Activated naive CD4-positive, alpha-beta T cell treated with anti-CD3 and anti-CD28 coated beads for 36 hours (primary cell): Measurements from ENCODE around the gene MRPS24. TPM values are rescaled to one million over a fixed set of nuclear protein-coding genes. Genes with fewer than 3 reads are reported as not detected.
A peak's percentile ranks its signal among the peaks of the same experiment; 100 is the strongest.

Experiments
- CTCF ChIA-PET: fragments of 350-600 bp; sonication (Branson Sonifier 250); formaldehyde crosslinking; loops from one replicate; lab custom pipeline; 2021; ENCODE audit warnings: antibody characterized with exemption; lab: Charles Lee
- DNase-seq: peaks from one replicate; pipeline ENCODE4 v3.0.0-alpha.2; 2020
- H3K27ac Mint-ChIP-seq: one replicate; pipeline ENCODE4 v1.8.0; 2021; ENCODE audit warnings: mild to moderate bottlenecking, mixed read lengths
- H3K27me3 Mint-ChIP-seq: one replicate; pipeline ENCODE4 v1.8.0; 2021; ENCODE audit warnings: low read depth, mixed read lengths
- H3K36me3 Mint-ChIP-seq: one replicate; pipeline ENCODE4 v1.8.0; 2021; ENCODE audit warnings: low read depth, mixed read lengths
- H3K4me1 Mint-ChIP-seq: one replicate; pipeline ENCODE4 v1.8.0; 2021; ENCODE audit warnings: low read depth, mixed read lengths
- H3K4me3 Mint-ChIP-seq: one replicate; pipeline ENCODE4 v1.8.0; 2021; ENCODE audit warnings: mild to moderate bottlenecking, moderate library complexity, mixed read lengths
- H3K9me3 Mint-ChIP-seq: one replicate; pipeline ENCODE4 v1.8.0; 2021; ENCODE audit warnings: mixed read lengths
- intact Hi-C: fragments of 100-400 bp; cut with micrococcal nuclease; formaldehyde crosslinking; loops from one replicate; pipeline ENCODE4 v1.15.1; 2023
- total RNA-seq, 2 experiments: library from RNA; stranded (reverse); gene quantifications; one replicate each; pipeline ENCODE4 v1.2.3, GENCODE V29; 2021

MRPS24 gene
- total RNA-seq, 2 experiments from 2014 or later, result 153 TPM

DNA sequence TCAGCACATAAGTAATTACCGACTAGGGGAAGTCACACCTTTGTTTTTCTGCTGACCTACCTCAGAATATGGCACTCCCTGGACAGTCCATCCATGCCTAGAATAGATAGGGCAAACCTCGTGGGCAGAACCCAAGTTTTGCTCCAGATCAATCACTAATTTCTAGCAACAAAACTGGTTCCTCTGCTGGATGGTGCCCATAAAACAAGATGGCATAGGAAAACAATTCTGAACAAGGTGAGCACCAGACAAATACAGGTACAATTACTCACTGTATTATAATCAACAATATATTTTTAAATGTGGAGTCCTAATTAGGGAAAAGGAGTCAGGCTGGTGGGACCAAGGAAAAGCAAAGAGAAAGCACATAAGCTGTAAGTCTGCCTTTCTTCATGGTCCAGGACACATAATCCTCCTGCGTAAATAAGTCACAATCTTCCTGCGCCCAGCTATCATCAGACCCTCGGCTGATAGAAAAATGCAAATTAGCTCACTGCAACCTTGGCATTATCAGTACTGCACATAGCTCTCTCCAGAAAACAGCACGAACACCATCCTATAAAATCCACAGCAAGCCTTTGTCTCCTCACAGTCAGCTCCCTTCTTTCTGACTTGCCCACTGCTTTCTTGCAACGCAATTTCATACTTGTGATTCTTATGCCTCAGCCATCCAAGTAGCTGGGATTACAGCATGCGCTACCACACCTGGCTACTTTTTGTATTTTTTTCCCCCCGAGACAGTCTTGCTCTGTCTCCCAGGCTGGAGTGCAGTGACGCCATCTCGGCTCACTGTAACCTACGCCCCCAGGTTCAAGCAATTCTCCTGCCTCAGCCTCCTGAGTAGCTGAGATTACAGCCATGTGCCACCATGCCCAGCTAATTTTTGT, 22.0 kb upstream of the MRPS24 start:
- CTCF ChIA-PET, result interaction anchor here (0.6 kb wide), 2 partner anchors 32 to 320 kb away, joined by 3 to 5 read pairs; no protein-coding TSS in a partner anchor
- no peak overlapping the region for H3K27ac Mint-ChIP-seq
- no peaks in the 10 kb centered on the region for H3K9me3 Mint-ChIP-seq
- peaks cover 42% of the 10 kb centered on the region for H3K4me1 Mint-ChIP-seq
- no peak overlapping the region for H3K4me3 Mint-ChIP-seq
- no peaks in the 10 kb centered on the region for H3K27me3 Mint-ChIP-seq
- no peak for DNase-seq
- peaks cover 4% of the 10 kb centered on the region for H3K36me3 Mint-ChIP-seq
- intact Hi-C loops, result no loop called here

DNA sequence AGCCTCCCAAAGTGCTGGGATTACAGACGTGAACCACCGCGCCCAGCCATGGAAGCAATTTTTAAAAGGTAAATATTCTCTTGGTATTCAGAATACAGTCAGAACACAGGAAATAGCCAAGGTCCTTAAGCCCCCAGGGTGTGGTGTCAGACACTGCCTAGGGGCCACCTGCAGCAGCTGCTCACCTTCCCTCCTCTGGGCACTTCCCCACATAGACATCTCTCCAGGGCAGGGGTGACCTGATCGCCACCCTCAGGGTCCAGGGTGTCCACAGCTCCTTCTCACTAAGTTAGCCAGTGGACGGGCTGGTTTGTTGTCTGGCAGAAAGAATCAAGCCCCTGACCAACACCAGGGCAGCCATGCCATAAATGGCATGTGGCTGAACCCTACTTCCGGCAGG, 21.2 kb upstream of the MRPS24 start:
- Mint-ChIP-seq H3K27me3 (no peaks in the 10 kb centered on the region), H3K9me3 (no peaks in the 10 kb centered on the region), H3K4me3 (no peak overlapping the region), H3K4me1 (peaks cover 42% of the 10 kb centered on the region), H3K36me3 (peaks cover 2% of the 10 kb centered on the region), H3K27ac (no peak overlapping the region)
- CTCF ChIA-PET, result no interaction called here
- intact Hi-C loops, result no loop called here
- DNase-seq, result no peak

DNA sequence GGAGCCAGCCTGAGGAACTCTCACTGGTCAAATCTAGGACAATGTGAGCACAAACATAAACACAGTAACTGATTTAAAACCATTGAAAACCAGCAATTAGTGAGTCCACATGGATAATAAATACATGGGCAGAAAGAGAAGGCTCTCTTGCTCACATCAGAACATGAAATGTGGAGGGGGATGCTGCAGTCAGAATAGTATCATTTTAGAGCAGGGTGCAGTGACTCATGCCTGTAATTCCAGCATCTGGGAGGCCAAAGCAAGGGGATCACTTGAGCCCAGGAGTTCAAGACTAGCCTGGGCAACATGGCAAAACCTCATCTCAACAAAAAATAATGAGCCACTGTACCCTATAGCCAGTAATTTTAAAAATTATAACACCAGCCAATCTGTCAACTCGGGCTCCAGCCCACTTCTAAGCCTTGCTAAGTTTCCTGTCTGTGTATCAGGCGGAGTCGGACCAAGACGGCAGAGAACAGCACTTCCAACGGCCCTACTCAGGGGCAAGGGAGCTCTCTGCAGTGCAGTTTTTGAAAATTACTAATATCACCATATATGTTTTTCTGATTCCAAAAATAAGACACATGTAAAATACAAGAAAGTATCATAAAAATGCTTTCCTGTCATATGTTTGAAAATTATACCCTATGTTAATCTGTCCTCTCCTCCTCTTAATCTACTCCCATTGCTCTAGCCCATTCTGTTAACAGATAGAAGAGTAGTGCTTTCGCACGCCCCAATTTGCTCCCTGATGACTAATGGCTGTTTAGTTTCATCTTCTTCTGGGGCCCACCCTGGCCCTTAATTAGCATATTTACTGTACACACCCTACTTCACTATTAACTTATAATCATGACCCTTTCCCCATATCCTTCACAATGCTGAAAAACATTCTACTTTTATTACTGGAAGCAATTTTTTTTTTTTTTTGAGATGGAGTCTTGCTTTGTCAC, 20.0 kb upstream of the MRPS24 start:
- no peak overlapping the region for H3K4me3 Mint-ChIP-seq

GRCh38 chr7:43884617-43885016, 15.3 kb upstream of the MRPS24 start:
- Mint-ChIP-seq H3K4me3 (no peak overlapping the region), H3K27ac (no peak overlapping the region), H3K4me1 (peaks cover 12% of the 10 kb centered on the region), H3K36me3 (peaks cover 22% of the 10 kb centered on the region), H3K9me3 (no peaks in the 10 kb centered on the region), H3K27me3 (no peaks in the 10 kb centered on the region)
- intact Hi-C loops, result no loop called here
- CTCF ChIA-PET, result no interaction called here
- no peak for DNase-seq

More for the DNA sequence above, 20.0 kb upstream of the MRPS24 start:
- Mint-ChIP-seq H3K27me3 (no peaks in the 10 kb centered on the region), H3K27ac (no peak overlapping the region), H3K4me1 (peaks cover 42% of the 10 kb centered on the region), H3K9me3 (no peaks in the 10 kb centered on the region), H3K36me3 (peaks cover 2% of the 10 kb centered on the region)
- DNase-seq, result peak; percentile 59
- CTCF ChIA-PET, result no interaction called here
- intact Hi-C loops, result no loop called here

DNA sequence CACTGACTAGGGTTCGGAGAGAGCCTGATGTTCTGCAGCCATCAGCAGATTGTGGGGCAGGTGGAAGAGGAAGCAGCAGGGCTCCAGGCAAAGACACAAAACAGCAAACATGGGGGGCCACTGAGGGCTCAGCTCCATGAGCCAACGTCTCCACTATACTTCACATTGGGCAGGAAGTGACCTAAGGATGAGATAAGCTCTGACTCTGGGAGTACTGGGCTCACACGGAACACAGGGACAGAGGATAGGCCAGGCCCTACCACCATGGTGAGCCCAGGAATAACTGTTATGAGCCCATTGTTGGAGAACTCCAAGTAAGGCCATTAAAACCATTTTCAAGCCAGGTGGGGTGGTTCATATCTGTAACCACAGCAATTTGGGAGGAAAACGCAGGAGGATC, 14.9 kb upstream of the MRPS24 start:
- CTCF ChIA-PET, result no interaction called here
- Mint-ChIP-seq H3K9me3 (no peaks in the 10 kb centered on the region), H3K36me3 (peaks cover 23% of the 10 kb centered on the region), H3K27ac (peak overlapping the region; percentile 3), H3K27me3 (no peaks in the 10 kb centered on the region), H3K4me3 (no peak overlapping the region), H3K4me1 (peaks cover 8% of the 10 kb centered on the region)
- DNase-seq, result no peak
- intact Hi-C loops, result no loop called here

- H3K9me3 Mint-ChIP-seq, result no peaks in the 10 kb centered on the region
- H3K4me1 Mint-ChIP-seq, result no peaks in the 10 kb centered on the region
- H3K36me3 Mint-ChIP-seq, result peaks cover 49% of the 10 kb centered on the region
- H3K27ac Mint-ChIP-seq, result no peak overlapping the region
- no peak for DNase-seq
- H3K4me3 Mint-ChIP-seq, result no peak overlapping the region
- CTCF ChIA-PET, result interaction anchor here (0.6 to 1.5 kb wide), 2 partner anchors 121 to 465 kb away, joined by 3 read pairs; no protein-coding TSS in a partner anchor
- no peaks in the 10 kb centered on the region for H3K27me3 Mint-ChIP-seq
- intact Hi-C loops, result no loop called here
Observed at GRCh38 chr7:43880596-43880995, 11.3 kb upstream of the MRPS24 start.

GRCh38 chr7:43879477-43879876, 10.2 kb upstream of the MRPS24 start:
- Mint-ChIP-seq H3K4me1 (no peaks in the 10 kb centered on the region), H3K36me3 (peaks cover 52% of the 10 kb centered on the region), H3K27me3 (no peaks in the 10 kb centered on the region), H3K9me3 (no peaks in the 10 kb centered on the region), H3K27ac (no peak overlapping the region), H3K4me3 (no peak overlapping the region)
- CTCF ChIA-PET, result interaction anchor here (1.2 to 1.5 kb wide), 2 partner anchors 15 to 120 kb away, joined by 3 to 4 read pairs; no protein-coding TSS in a partner anchor
- intact Hi-C loops, result no loop called here
- DNase-seq, result no peak

GRCh38 chr7:43878867-43879266, 9.6 kb upstream of the MRPS24 start:
- Mint-ChIP-seq H3K4me3 (no peak overlapping the region), H3K4me1 (no peaks in the 10 kb centered on the region), H3K27ac (no peak overlapping the region), H3K27me3 (no peaks in the 10 kb centered on the region), H3K36me3 (peaks cover 50% of the 10 kb centered on the region), H3K9me3 (no peaks in the 10 kb centered on the region)
- no peak for DNase-seq
- intact Hi-C loops, result no loop called here
- CTCF ChIA-PET, result interaction anchor here (1.2 kb wide), 1 partner anchor 15 kb away, joined by 4 read pairs; no protein-coding TSS in a partner anchor

GRCh38 chr7:43877968-43878864, 8.9 kb upstream of the MRPS24 start:
- DNase-seq, result no peak
- Mint-ChIP-seq H3K27me3 (no peaks in the 10 kb centered on the region), H3K27ac (no peak overlapping the region), H3K9me3 (no peaks in the 10 kb centered on the region), H3K4me3 (no peak overlapping the region), H3K36me3 (peaks cover 47% of the 10 kb centered on the region), H3K4me1 (no peaks in the 10 kb centered on the region)
- intact Hi-C loops, result no loop called here
- CTCF ChIA-PET, result interaction anchor here (1.2 kb wide), 1 partner anchor 16 kb away, joined by 4 read pairs; no protein-coding TSS in a partner anchor

GRCh38 chr7:43876976-43877745, 7.8 kb upstream of the MRPS24 start:
- Mint-ChIP-seq H3K4me1 (peaks cover 3% of the 10 kb centered on the region), H3K27ac (no peak overlapping the region), H3K36me3 (peaks cover 45% of the 10 kb centered on the region), H3K9me3 (no peaks in the 10 kb centered on the region), H3K4me3 (no peak overlapping the region), H3K27me3 (no peaks in the 10 kb centered on the region)
- intact Hi-C loops, result no loop called here
- CTCF ChIA-PET, result no interaction called here
- DNase-seq, result no peak

DNA sequence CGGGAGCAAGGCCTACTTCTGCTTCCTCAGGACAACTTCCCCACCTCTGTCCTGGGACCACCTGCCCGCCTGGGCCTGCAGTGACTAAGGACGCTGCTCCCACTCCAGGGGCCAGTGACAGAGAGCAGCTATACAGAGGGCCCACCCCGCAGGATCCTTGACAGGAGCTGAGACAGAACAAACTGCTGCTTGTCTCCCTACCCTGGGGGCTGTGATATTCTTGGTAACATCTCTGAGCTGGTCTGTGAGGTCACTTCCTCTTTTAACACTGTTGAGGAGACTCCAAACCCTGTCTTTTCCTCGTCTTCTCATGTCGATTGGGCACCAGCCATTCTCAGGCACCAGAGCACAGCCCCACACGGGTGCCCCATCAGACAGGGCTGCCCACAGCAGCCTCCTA, 6.9 kb upstream of the MRPS24 start:
- intact Hi-C loops, result no loop called here

More for the DNA sequence above, 6.9 kb upstream of the MRPS24 start:
- no peak overlapping the region for H3K4me3 Mint-ChIP-seq
- H3K27me3 Mint-ChIP-seq, result no peaks in the 10 kb centered on the region
- CTCF ChIA-PET, result interaction anchor here (0.6 kb wide), 1 partner anchor 396 kb away, joined by 3 read pairs; no protein-coding TSS in a partner anchor
- H3K9me3 Mint-ChIP-seq, result no peaks in the 10 kb centered on the region
- H3K4me1 Mint-ChIP-seq, result peaks cover 4% of the 10 kb centered on the region
- H3K36me3 Mint-ChIP-seq, result peaks cover 40% of the 10 kb centered on the region
- DNase-seq, result no peak
- H3K27ac Mint-ChIP-seq, result no peak overlapping the region
